Brain microvascular endothelial cell (primary cell): ENCODE results near the gene ACTG2.
"Not testable (repeated sequence)": the region's sequence is repeated elsewhere in the genome, so short reads cannot be mapped to it uniquely, and the experiment has no call there.

Experiments used
- DNase-seq: peaks from one replicate; pipeline ENCODE4 v3.0.0-alpha.2; 2020
- H3K27ac ChIP-seq: fragments of 250-450 bp; sonication (Bioruptor Pico); 2 replicates; pipeline ENCODE4 v1.5.1; 2020; ENCODE audit warnings: mild to moderate bottlenecking, moderate library complexity
- H3K27me3 ChIP-seq: fragments of 250-450 bp; sonication (Bioruptor Pico); replicated peaks from 2 replicates; pipeline ENCODE4 v1.5.1; 2020; ENCODE audit warnings: mild to moderate bottlenecking
- H3K36me3 ChIP-seq: fragments of 250-450 bp; sonication (Bioruptor Pico); replicated peaks from 2 replicates; pipeline ENCODE4 v1.5.1; 2020; ENCODE audit warnings: mild to moderate bottlenecking
- H3K4me3 ChIP-seq: 2 replicates; pipeline ENCODE4 v1.5.1; 2011; ENCODE audit warnings: low read depth, mild to moderate bottlenecking, control low read depth, low read length, moderate library complexity
- CTCF ChIP-seq: IDR thresholded peaks from 2 replicates; pipeline ENCODE4 v1.5.1; 2011; ENCODE audit warnings: low read depth, mild to moderate bottlenecking, moderate library complexity, low read length, control low read depth, inconsistent platforms; ENCODE audit errors: missing control alignments
- in situ Hi-C: cut with HindIII; loops from 2 replicates; pipeline ENCODE4 v1.10.0; 2017; ENCODE audit warnings: low sequenced_read_pairs, low pct_ligation_motif_present

The ACTG2 gene

DNA sequence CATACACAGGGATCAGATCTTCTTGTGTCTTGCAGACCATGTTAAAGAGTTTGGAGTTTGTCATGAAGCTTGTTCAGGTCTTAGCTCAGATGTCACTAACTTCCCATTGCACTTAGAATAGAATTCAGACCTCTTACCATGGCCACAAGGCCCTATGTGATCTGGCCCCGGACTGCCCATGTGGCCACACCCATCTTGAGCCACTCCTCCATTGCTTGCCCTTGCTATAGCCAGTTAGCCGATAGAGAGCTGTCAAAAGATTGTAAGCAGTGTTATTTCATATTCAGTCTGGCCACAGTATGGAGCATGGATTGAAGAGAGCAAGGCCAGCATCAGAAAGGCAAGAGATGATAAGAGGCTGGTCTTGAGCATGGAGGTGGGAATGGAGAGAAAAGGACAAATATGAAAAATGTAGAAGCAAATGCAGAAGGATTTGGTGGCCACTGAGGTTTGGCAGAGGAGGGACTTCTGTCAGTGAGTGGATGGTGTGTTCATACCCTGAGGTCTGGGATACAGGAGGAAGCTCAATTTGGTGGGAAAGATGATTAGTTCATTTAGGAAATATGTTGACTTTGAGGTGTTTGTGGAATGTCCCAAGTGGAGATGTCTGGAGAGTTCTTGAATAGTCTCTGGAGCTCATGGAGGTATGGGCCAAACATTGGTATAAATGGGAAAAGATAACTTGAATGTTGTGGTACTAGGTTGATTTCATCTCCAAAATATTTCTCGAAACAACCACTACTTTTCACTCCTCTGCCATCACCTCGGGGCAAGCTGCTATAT lies 44.5 kb downstream of the ACTG2 start:
- in situ Hi-C loops, result no loop called here
- Histone ChIP-seq H3K4me3 (no peak overlapping the region), H3K36me3 (peaks cover 2% of the 10 kb centered on the region), H3K27ac (no peak overlapping the region), H3K27me3 (no peaks in the 10 kb centered on the region)
- DNase-seq, result no peak
- no peak for TF ChIP-seq CTCF

- no peak for DNase-seq
- no peak overlapping the region for H3K27ac ChIP-seq
- H3K4me3 ChIP-seq, result no peak overlapping the region
- TF ChIP-seq CTCF, result no peak
- no peaks in the 10 kb centered on the region for H3K27me3 ChIP-seq
- H3K36me3 ChIP-seq, result peaks cover 2% of the 10 kb centered on the region
- in situ Hi-C loops, result no loop called here
Measured at GRCh38 chr2:73937899-73938298, 45.1 kb downstream of the ACTG2 start.

GRCh38 chr2:73938718-73939352 lies 46.0 kb downstream of the ACTG2 start:
- no peak overlapping the region for H3K4me3 ChIP-seq
- peak overlapping the region; percentile 4 for H3K27ac ChIP-seq
- in situ Hi-C loops, result no loop called here
- no peak for TF ChIP-seq CTCF
- peak; percentile 51 for DNase-seq
- peaks cover 2% of the 10 kb centered on the region for H3K36me3 ChIP-seq
- H3K27me3 ChIP-seq, result no peaks in the 10 kb centered on the region

DNA sequence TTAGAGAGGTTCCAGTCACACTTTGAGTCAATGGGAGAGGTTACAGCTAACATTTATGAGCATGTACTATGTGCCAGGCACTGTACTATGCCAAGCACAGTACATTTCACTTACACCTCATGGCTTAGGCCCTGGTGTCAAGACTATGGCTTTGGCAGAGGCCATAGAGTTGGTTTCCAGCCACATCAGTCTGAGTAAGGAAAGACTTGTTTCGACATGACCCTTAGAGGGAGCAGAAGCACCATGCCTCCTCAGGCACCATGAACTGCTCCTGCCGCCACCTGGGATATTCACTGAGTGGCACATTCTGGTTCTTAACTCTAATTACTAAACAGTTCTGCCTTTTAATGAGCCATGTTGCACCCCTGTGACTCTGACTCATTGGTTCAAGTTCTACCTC lies 46.6 kb downstream of the ACTG2 start:
- in situ Hi-C loops, result no loop called here
- H3K27ac ChIP-seq, result no peak overlapping the region
- H3K4me3 ChIP-seq, result no peak overlapping the region
- no peaks in the 10 kb centered on the region for H3K27me3 ChIP-seq
- DNase-seq, result no peak
- peak; percentile 30 for TF ChIP-seq CTCF
- H3K36me3 ChIP-seq, result peaks cover 2% of the 10 kb centered on the region

DNA sequence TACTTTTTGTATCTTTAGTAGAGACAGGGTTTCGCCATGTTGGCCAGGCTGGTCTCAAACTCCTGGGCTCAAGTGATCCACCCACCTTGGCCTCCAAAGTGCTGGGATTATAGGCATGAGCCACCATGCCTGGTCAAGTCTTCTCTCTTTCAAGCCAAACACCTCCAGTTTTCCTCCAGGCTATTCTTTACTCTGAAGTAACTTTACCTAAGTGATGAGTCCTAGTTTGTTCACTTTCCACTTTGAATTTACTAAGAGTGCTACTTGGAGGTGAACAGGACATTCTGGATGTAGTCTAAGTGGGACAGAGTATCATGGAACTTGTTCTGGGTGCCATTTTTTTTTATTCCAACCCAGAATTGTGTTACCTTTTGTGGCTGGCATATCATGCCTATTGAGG lies 47.3 kb downstream of the ACTG2 start:
- DNase-seq, H3K27me3 ChIP-seq, H3K36me3 ChIP-seq, in situ Hi-C loops, H3K27ac ChIP-seq, H3K4me3 ChIP-seq: not testable (repeated sequence)

- no peak for TF ChIP-seq CTCF
Measured at GRCh38 chr2:73942664-73943063, 49.9 kb downstream of the ACTG2 start.

More at GRCh38 chr2:73942664-73943063, 49.9 kb downstream of the ACTG2 start:
- Histone ChIP-seq H3K27me3 (no peaks in the 10 kb centered on the region), H3K4me3 (no peak overlapping the region), H3K36me3 (peaks cover 6% of the 10 kb centered on the region), H3K27ac (no peak overlapping the region)
- no peak for DNase-seq
- in situ Hi-C loops, result no loop called here
